ENCODE results near the gene ERC2.

- TF ChIP-seq CTCF (conservative IDR thresholded peaks at IDR 0.05; ENCODE audit: low read depth, low read length) (no peak), EZH2 (IDR thresholded peaks at IDR 0.05; ENCODE audit: borderline replicate concordance, low read depth, low read length, poor library complexity, severe bottlenecking) (no peak)
Measured at GRCh38 chr3:55626279-55626665, 842.0 kb downstream of the ERC2 start.

Measured in A673 (cell line).